Activated naive CD8-positive, alpha-beta T cell treated with anti-CD3 and anti-CD28 coated beads, Interleukin-2, amount 10 ng/mL, durations not matched to agents 7 days and 5 days (primary cell): ENCODE data around the gene PCNX2. TPM values are rescaled to one million over a fixed set of nuclear protein-coding genes. Genes with fewer than 3 reads are reported as not detected.

Source experiments
- ATAC-seq: fragments of 150-1000 bp; cut with Tn5 transposase; one replicate; pipeline ENCODE4 v1.10.0; 2021; ENCODE audit warnings: low read depth, moderate library complexity
- POLR2A ChIA-PET: fragments of 350-600 bp; sonication (Branson Sonifier 250); formaldehyde crosslinking; loops from one replicate; lab custom pipeline; 2021; ENCODE audit warnings: antibody characterized with exemption; lab: Charles Lee
- DNase-seq: peaks from one replicate; pipeline ENCODE4 v3.0.0; 2021
- H3K27ac Mint-ChIP-seq: one replicate; pipeline ENCODE4 v1.8.0; 2022; ENCODE audit warnings: mild to moderate bottlenecking, mixed read lengths
- H3K27me3 Mint-ChIP-seq: one replicate; pipeline ENCODE4 v1.8.0; 2022; ENCODE audit warnings: mild to moderate bottlenecking, moderate library complexity, mixed read lengths
- H3K36me3 Mint-ChIP-seq: one replicate; pipeline ENCODE4 v1.8.0; 2021; ENCODE audit warnings: mild to moderate bottlenecking, mixed read lengths
- H3K4me1 Mint-ChIP-seq: one replicate; pipeline ENCODE4 v1.8.0; 2021; ENCODE audit warnings: mixed read lengths
- H3K4me3 Mint-ChIP-seq: one replicate; pipeline ENCODE4 v1.8.0; 2022; ENCODE audit warnings: mild to moderate bottlenecking, moderate library complexity, mixed read lengths
- H3K9me3 Mint-ChIP-seq: one replicate; pipeline ENCODE4 v1.8.0; 2021; ENCODE audit warnings: mixed read lengths
- total RNA-seq, 2 experiments: library from RNA; stranded (reverse); gene quantifications; one replicate each; pipeline ENCODE4 v1.2.3, GENCODE V29; 2021

The PCNX2 gene
- total RNA-seq, 2 experiments from 2014 or later = 43.9 to 49.4 TPM

GRCh38 chr1:233268389-233269022, 27.0 kb downstream of the PCNX2 start:
- DNase-seq (no peak), ATAC-seq (no peak)
- no peak overlapping the region for H3K4me3 Mint-ChIP-seq
- POLR2A ChIA-PET = no interaction called here
- H3K27me3 Mint-ChIP-seq = no peaks in the 10 kb centered on the region
- peaks cover 6% of the 10 kb centered on the region for H3K4me1 Mint-ChIP-seq
- no peak overlapping the region for H3K27ac Mint-ChIP-seq
- no peaks in the 10 kb centered on the region for H3K9me3 Mint-ChIP-seq
- H3K36me3 Mint-ChIP-seq = peaks cover 21% of the 10 kb centered on the region

DNA sequence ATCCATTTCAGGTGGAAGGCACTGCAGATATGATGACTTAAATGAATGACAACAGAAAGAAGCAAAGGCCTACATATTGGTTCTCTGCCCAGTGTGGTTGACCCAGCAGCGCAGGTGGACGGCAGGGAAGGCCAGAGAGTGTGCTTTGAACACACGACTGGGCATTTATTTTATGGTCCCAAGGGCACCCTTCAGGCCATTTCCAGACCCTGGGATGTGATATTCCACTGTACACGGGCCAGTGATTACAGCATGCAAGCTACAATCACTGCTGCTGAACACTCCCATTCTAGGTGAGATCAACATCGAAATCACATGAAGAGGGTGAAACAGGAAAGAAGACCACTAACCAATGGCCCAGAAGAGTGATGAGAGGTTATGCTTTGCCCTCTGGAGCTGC, 33.8 kb downstream of the PCNX2 start:
- ATAC-seq = no peak
- no peak overlapping the region for H3K4me3 Mint-ChIP-seq
- H3K27ac Mint-ChIP-seq = no peak overlapping the region
- DNase-seq = no peak
- H3K9me3 Mint-ChIP-seq = no peaks in the 10 kb centered on the region
- H3K4me1 Mint-ChIP-seq = peaks cover 9% of the 10 kb centered on the region
- peaks cover 32% of the 10 kb centered on the region for H3K36me3 Mint-ChIP-seq
- POLR2A ChIA-PET = no interaction called here
- no peaks in the 10 kb centered on the region for H3K27me3 Mint-ChIP-seq

DNA sequence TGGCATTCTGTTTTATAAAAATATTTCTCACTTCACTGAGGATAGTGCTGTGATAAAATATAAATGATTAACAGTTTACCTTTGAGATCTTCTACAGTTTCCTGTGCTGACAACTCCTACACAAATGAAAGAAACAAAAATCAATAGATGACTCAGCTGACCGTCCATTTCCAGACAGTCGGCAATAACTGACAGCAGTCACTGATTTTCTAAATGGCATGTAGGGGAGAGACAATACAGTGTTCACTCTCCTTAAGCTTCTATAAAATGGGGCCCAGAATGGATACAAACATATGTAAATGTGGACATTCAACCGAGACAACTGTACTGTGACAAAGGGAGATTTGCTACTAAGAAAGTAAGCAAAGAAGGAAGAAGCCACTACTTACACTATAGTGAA, 34.3 kb downstream of the PCNX2 start:
- H3K27me3 Mint-ChIP-seq = no peaks in the 10 kb centered on the region
- peaks cover 9% of the 10 kb centered on the region for H3K4me1 Mint-ChIP-seq
- no peak for ATAC-seq
- H3K36me3 Mint-ChIP-seq = peaks cover 32% of the 10 kb centered on the region
- no peaks in the 10 kb centered on the region for H3K9me3 Mint-ChIP-seq
- POLR2A ChIA-PET = no interaction called here
- no peak overlapping the region for H3K27ac Mint-ChIP-seq
- no peak overlapping the region for H3K4me3 Mint-ChIP-seq
- DNase-seq = no peak

DNA sequence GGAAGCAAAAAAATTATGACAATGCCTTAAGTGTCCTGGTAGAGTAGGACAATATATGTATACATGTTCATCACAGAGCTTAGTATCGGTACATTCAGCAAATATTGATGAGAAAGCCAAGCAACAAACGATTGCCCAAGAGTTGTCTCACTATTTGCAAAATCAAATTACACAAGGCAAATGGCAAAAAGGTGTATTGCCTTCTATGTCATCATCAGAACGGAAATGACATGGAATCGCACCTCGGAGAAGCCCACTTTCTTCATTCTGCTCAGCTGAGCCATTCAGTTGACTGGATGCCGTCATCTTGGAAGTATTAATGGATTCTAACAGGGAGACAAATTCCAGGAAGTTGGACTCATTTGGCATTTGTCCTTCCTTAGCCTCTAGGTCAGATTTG, 37.7 kb downstream of the PCNX2 start:
- no peak overlapping the region for H3K27ac Mint-ChIP-seq
- no peak for DNase-seq
- H3K4me3 Mint-ChIP-seq = no peak overlapping the region
- ATAC-seq = no peak
- H3K4me1 Mint-ChIP-seq = peaks cover 9% of the 10 kb centered on the region
- H3K36me3 Mint-ChIP-seq = peaks cover 31% of the 10 kb centered on the region
- H3K27me3 Mint-ChIP-seq = no peaks in the 10 kb centered on the region
- H3K9me3 Mint-ChIP-seq = no peaks in the 10 kb centered on the region
- POLR2A ChIA-PET = no interaction called here

GRCh38 chr1:233256789-233257188, 38.7 kb downstream of the PCNX2 start:
- no peaks in the 10 kb centered on the region for H3K27me3 Mint-ChIP-seq
- H3K36me3 Mint-ChIP-seq = peaks cover 28% of the 10 kb centered on the region
- no peak for ATAC-seq
- H3K4me1 Mint-ChIP-seq = peaks cover 9% of the 10 kb centered on the region
- no peak overlapping the region for H3K27ac Mint-ChIP-seq
- H3K9me3 Mint-ChIP-seq = no peaks in the 10 kb centered on the region
- DNase-seq = no peak
- H3K4me3 Mint-ChIP-seq = no peak overlapping the region
- POLR2A ChIA-PET = no interaction called here

GRCh38 chr1:233256191-233256590, 39.3 kb downstream of the PCNX2 start:
- H3K27me3 Mint-ChIP-seq = no peaks in the 10 kb centered on the region
- no peaks in the 10 kb centered on the region for H3K9me3 Mint-ChIP-seq
- ATAC-seq (no peak), DNase-seq (no peak)
- POLR2A ChIA-PET = no interaction called here
- H3K4me1 Mint-ChIP-seq = peaks cover 5% of the 10 kb centered on the region
- no peak overlapping the region for H3K4me3 Mint-ChIP-seq
- no peak overlapping the region for H3K27ac Mint-ChIP-seq
- H3K36me3 Mint-ChIP-seq = peaks cover 22% of the 10 kb centered on the region

- no peak for ATAC-seq
Measured at GRCh38 chr1:233255145-233255544, 40.4 kb downstream of the PCNX2 start.

GRCh38 chr1:233253832-233254331, 41.6 kb downstream of the PCNX2 start:
- Mint-ChIP-seq H3K36me3 (peaks cover 23% of the 10 kb centered on the region), H3K27ac (no peak overlapping the region), H3K4me1 (peaks cover 1% of the 10 kb centered on the region), H3K9me3 (no peaks in the 10 kb centered on the region), H3K4me3 (no peak overlapping the region), H3K27me3 (no peaks in the 10 kb centered on the region)
- DNase-seq (no peak), ATAC-seq (no peak)
- POLR2A ChIA-PET = no interaction called here

More at GRCh38 chr1:233255145-233255544, 40.4 kb downstream of the PCNX2 start:
- POLR2A ChIA-PET = no interaction called here
- H3K36me3 Mint-ChIP-seq = peaks cover 21% of the 10 kb centered on the region
- DNase-seq = no peak
- no peak overlapping the region for H3K27ac Mint-ChIP-seq
- H3K4me1 Mint-ChIP-seq = peaks cover 4% of the 10 kb centered on the region
- H3K9me3 Mint-ChIP-seq = no peaks in the 10 kb centered on the region
- no peak overlapping the region for H3K4me3 Mint-ChIP-seq
- no peaks in the 10 kb centered on the region for H3K27me3 Mint-ChIP-seq

DNA sequence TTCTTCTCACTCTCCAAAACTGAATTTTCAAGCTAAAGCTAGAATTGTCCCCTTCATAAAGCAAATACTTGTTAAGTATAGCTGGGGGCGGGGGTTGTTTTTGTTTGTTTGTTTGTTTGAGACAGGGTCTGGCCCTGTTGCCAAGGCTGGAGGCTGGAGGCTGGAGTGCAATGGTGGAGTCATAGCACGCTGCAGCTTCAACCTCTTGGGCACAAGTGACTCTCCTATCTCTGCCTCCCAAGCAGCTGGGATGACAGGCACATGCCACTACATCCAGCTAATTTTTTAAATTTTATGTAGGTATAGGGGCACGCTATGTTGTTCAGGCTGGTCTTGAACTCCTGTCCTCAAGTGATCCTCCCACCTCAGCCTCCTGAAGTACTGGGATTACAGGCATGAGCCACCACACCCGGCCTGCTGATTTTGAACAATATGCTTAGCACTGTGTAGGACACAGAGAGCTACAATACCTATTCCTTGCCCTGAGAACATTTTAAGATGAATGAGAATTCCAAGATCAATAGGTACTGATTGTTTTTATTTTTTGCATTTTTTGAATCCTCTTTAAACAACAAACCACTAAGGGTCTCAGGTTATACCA, 42.2 kb downstream of the PCNX2 start:
- no peaks in the 10 kb centered on the region for H3K9me3 Mint-ChIP-seq
- no peak for ATAC-seq
- H3K27me3 Mint-ChIP-seq = no peaks in the 10 kb centered on the region
- POLR2A ChIA-PET = no interaction called here
- H3K36me3 Mint-ChIP-seq = peaks cover 19% of the 10 kb centered on the region
- no peaks in the 10 kb centered on the region for H3K4me1 Mint-ChIP-seq
- no peak overlapping the region for H3K27ac Mint-ChIP-seq
- H3K4me3 Mint-ChIP-seq = no peak overlapping the region
- no peak for DNase-seq

DNA sequence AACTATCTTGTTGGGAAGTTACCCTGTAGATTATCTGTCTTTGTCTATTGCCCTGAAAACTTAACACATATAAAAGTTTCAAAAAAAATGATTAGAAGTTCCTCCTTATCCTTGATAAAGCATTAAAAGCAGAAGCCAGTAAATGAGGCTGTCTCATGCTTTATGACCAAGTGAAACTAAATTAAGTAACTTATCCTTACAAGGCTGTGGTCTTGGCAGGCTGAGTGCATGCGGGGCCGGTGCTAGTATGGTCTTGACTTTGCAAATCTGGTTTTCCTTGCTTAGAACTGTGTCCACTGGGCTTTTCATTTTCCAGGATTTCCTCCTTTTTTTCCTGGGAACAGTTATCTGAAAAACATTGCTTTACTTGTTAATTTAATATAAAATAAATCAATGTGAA, 43.1 kb downstream of the PCNX2 start:
- no peak overlapping the region for H3K4me3 Mint-ChIP-seq
- no peaks in the 10 kb centered on the region for H3K4me1 Mint-ChIP-seq
- DNase-seq = no peak
- ATAC-seq = no peak
- no peaks in the 10 kb centered on the region for H3K27me3 Mint-ChIP-seq
- peaks cover 14% of the 10 kb centered on the region for H3K36me3 Mint-ChIP-seq
- H3K9me3 Mint-ChIP-seq = no peaks in the 10 kb centered on the region
- POLR2A ChIA-PET = no interaction called here
- no peak overlapping the region for H3K27ac Mint-ChIP-seq

GRCh38 chr1:233251201-233251720, 44.3 kb downstream of the PCNX2 start:
- ATAC-seq (no peak), DNase-seq (no peak)
- Mint-ChIP-seq H3K27ac (no peak overlapping the region), H3K4me1 (no peaks in the 10 kb centered on the region), H3K27me3 (no peaks in the 10 kb centered on the region), H3K4me3 (no peak overlapping the region), H3K9me3 (no peaks in the 10 kb centered on the region), H3K36me3 (peaks cover 11% of the 10 kb centered on the region)
- POLR2A ChIA-PET = no interaction called here

DNA sequence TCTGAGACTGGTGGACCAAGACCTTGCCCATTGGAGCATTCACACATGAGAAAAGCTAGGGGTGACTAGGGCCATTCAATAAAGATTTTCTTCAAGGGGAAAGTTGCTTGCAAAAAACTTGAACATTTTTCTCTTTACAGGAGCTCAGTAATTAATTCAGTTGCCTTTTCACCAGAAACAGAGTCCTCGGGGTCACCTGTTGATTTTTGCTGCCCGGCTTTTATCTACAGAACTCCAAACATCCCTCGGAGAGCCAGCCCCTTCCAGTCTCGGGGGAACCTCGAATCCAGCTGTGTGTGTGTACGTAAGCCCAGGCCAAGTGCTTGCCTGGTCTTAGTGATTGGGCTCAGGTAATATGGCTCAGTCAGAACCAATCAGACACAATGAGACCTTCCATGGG, 47.5 kb downstream of the PCNX2 start:
- Mint-ChIP-seq H3K36me3 (peaks cover 11% of the 10 kb centered on the region), H3K4me3 (no peak overlapping the region), H3K27me3 (no peaks in the 10 kb centered on the region), H3K27ac (no peak overlapping the region), H3K9me3 (no peaks in the 10 kb centered on the region), H3K4me1 (peaks cover 7% of the 10 kb centered on the region)
- ATAC-seq (no peak), DNase-seq (no peak)
- POLR2A ChIA-PET = interaction anchor here (0.8 kb wide), 1 partner anchor 356 kb away, joined by 6 read pairs; no protein-coding TSS in a partner anchor

DNA sequence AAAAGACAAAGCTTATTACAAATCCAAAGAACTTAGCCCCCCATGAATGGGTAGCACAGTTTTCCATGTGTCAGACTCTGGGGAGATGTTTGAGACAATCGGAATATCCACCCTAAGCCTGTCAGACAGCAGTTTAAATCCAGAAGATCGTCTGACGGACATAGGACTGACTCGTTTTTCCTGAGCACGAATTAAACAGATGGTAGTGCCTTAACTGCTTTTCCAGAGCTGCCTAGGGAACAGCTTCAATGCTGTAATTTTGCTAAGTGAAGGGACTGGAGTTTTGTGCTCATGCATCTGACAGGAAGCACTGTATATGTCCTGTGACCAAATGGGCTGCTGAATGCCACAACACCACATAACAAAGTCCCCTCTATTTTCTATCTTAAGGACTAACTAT, 48.6 kb downstream of the PCNX2 start:
- H3K4me1 Mint-ChIP-seq = peaks cover 7% of the 10 kb centered on the region
- ATAC-seq = no peak
- POLR2A ChIA-PET = no interaction called here
- no peak overlapping the region for H3K27ac Mint-ChIP-seq
- DNase-seq = no peak
- H3K36me3 Mint-ChIP-seq = peaks cover 11% of the 10 kb centered on the region
- H3K9me3 Mint-ChIP-seq = no peaks in the 10 kb centered on the region
- H3K27me3 Mint-ChIP-seq = no peaks in the 10 kb centered on the region
- no peak overlapping the region for H3K4me3 Mint-ChIP-seq

GRCh38 chr1:233245191-233245765, 50.2 kb downstream of the PCNX2 start:
- Mint-ChIP-seq H3K36me3 (peaks cover 11% of the 10 kb centered on the region), H3K27me3 (no peaks in the 10 kb centered on the region), H3K27ac (no peak overlapping the region), H3K9me3 (no peaks in the 10 kb centered on the region), H3K4me3 (no peak overlapping the region), H3K4me1 (peaks cover 9% of the 10 kb centered on the region)
- ATAC-seq (no peak), DNase-seq (no peak)
- POLR2A ChIA-PET = no interaction called here
